ENCODE measurements around the gene MIGA1. TPM values are rescaled to one million over a fixed set of nuclear protein-coding genes. Genes with fewer than 3 reads are reported as not detected.
"Not testable (repeated sequence)": the region's sequence is repeated elsewhere in the genome, so short reads cannot be mapped to it uniquely, and the experiment has no call there.

Gene MIGA1
- total RNA-seq, 1 donor from 2014 or later: 9.7 TPM

DNA sequence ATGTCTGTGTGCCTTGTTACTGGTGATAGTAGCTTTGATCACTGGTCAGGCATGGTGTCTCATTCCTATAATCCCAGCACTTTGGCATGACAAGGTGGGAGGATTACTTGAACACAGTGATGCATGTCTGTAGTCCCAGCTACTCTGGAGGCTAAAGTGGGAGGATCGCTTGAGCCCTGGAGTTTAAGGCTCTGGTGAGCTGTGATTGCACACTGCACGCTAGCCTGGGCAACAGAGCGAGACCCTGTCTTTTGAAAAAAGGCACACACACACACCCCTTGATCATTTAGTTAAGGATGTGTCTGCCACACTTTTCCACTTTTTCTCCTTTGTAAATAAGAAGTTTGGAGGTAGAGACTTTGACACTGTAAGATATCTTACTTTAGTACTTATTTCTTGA lies 15.1 kb downstream of the MIGA1 start:
- Histone ChIP-seq H3K36me3 (ENCODE audit: control insufficient read depth, insufficient read depth, low read length) (peaks cover 1% of the 10 kb centered on the region), H3K4me3 (ENCODE audit: low read depth, low read length) (no peak overlapping the region), H3K27me3 (ENCODE audit: control insufficient read depth, insufficient read depth, low read length) (no peaks in the 10 kb centered on the region)
- no peak for DNase-seq (ENCODE audit: low read depth)
- FAIRE-seq: no peak
- no peak for TF ChIP-seq CTCF (IDR thresholded peaks at IDR 0.05; ENCODE audit: insufficient read depth, low read length, severe bottlenecking)

- DNase-seq (ENCODE audit: low read depth): no peak
- FAIRE-seq: no peak
- H3K27me3 ChIP-seq (ENCODE audit: control insufficient read depth, insufficient read depth, low read length): no peaks in the 10 kb centered on the region
- peaks cover 1% of the 10 kb centered on the region for H3K36me3 ChIP-seq (ENCODE audit: control insufficient read depth, insufficient read depth, low read length)
- no peak for TF ChIP-seq CTCF (IDR thresholded peaks at IDR 0.05; ENCODE audit: insufficient read depth, low read length, severe bottlenecking)
- H3K4me3 ChIP-seq (ENCODE audit: low read depth, low read length): no peak overlapping the region
These were observed 17.4 kb downstream of the MIGA1 start for GRCh38 chr1:77796695-77797405.

GRCh38 chr1:77797991-77798390 lies 18.5 kb downstream of the MIGA1 start:
- Histone ChIP-seq H3K36me3 (ENCODE audit: control insufficient read depth, insufficient read depth, low read length) (peaks cover 1% of the 10 kb centered on the region), H3K4me3 (ENCODE audit: low read depth, low read length) (no peak overlapping the region), H3K27me3 (ENCODE audit: control insufficient read depth, insufficient read depth, low read length) (no peaks in the 10 kb centered on the region)
- FAIRE-seq (no peak), DNase-seq (ENCODE audit: low read depth) (no peak)
- TF ChIP-seq CTCF (IDR thresholded peaks at IDR 0.05; ENCODE audit: insufficient read depth, low read length, severe bottlenecking): no peak

DNA sequence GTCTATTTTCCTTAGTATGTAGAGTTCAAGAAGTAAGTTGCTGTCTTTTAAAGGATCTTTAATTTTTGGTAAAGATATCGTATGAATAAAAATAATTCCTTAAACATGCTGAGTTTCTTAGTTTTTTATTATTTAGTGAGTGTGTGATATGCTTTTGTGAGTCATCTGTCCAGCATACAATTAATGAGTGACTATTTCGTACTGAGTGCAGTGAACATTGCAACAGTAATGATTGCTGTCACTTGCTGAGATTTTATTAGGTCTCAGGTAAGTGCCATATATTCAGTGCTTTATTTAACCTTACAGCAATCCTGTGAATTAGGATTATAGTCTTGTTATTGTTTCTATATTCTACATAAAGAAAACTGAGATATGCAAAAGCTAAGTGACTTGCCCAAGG lies 22.6 kb downstream of the MIGA1 start:
- H3K36me3 ChIP-seq (ENCODE audit: control insufficient read depth, insufficient read depth, low read length): no peaks in the 10 kb centered on the region
- no peaks in the 10 kb centered on the region for H3K27me3 ChIP-seq (ENCODE audit: control insufficient read depth, insufficient read depth, low read length)
- no peak for TF ChIP-seq CTCF (IDR thresholded peaks at IDR 0.05; ENCODE audit: insufficient read depth, low read length, severe bottlenecking)
- no peak for DNase-seq (ENCODE audit: low read depth)
- H3K4me3 ChIP-seq (ENCODE audit: low read depth, low read length): no peak overlapping the region
- FAIRE-seq: no peak

GRCh38 chr1:77803371-77803770 lies 23.9 kb downstream of the MIGA1 start:
- DNase-seq (ENCODE audit: low read depth) (no peak), FAIRE-seq (no peak)
- TF ChIP-seq CTCF (IDR thresholded peaks at IDR 0.05; ENCODE audit: insufficient read depth, low read length, severe bottlenecking): no peak
- no peak overlapping the region for H3K4me3 ChIP-seq (ENCODE audit: low read depth, low read length)
- H3K36me3 ChIP-seq (ENCODE audit: control insufficient read depth, insufficient read depth, low read length): no peaks in the 10 kb centered on the region
- H3K27me3 ChIP-seq (ENCODE audit: control insufficient read depth, insufficient read depth, low read length): no peaks in the 10 kb centered on the region

- not testable (repeated sequence) for DNase-seq (ENCODE audit: low read depth); H3K4me3 ChIP-seq (ENCODE audit: low read depth, low read length); FAIRE-seq; H3K27me3 ChIP-seq (ENCODE audit: control insufficient read depth, insufficient read depth, low read length); H3K36me3 ChIP-seq (ENCODE audit: control insufficient read depth, insufficient read depth, low read length)
These were observed 30.5 kb downstream of the MIGA1 start for GRCh38 chr1:77809787-77810462.

GRCh38 chr1:77811589-77811988 lies 32.1 kb downstream of the MIGA1 start:
- H3K36me3 ChIP-seq (ENCODE audit: control insufficient read depth, insufficient read depth, low read length); FAIRE-seq; H3K4me3 ChIP-seq (ENCODE audit: low read depth, low read length); DNase-seq (ENCODE audit: low read depth); H3K27me3 ChIP-seq (ENCODE audit: control insufficient read depth, insufficient read depth, low read length): not testable (repeated sequence)
